Measurements from ENCODE around the gene RAPGEF6. TPM values are rescaled to one million over a fixed set of nuclear protein-coding genes. Genes with fewer than 3 reads are reported as not detected.
A peak's percentile ranks its signal among the peaks of the same experiment; 100 is the strongest.

RAPGEF6 gene
- total and polyA plus RNA-seq, 9 donors = 5.8 to 21.4 (median 7.7) TPM

- peaks cover 18% of the 10 kb centered on the region for H3K36me3 ChIP-seq (ENCODE audit: control insufficient read depth, insufficient read depth, low read length)
- no peak for DNase-seq
These were observed 238.3 kb downstream of the RAPGEF6 start for GRCh38 chr5:131396630-131397273.

GRCh38 chr5:131396015-131396414 lies 239.0 kb downstream of the RAPGEF6 start:
- no peaks in the 10 kb centered on the region for H3K27me3 ChIP-seq (ENCODE audit: control insufficient read depth, insufficient read depth, low read length)
- no peak overlapping the region for H3K27ac ChIP-seq (ENCODE audit: low read length)
- H3K9me3 ChIP-seq (replicated peaks; ENCODE audit: control insufficient read depth, low read depth, low read length) = no peaks in the 10 kb centered on the region
- no peaks in the 10 kb centered on the region for H3K4me1 ChIP-seq (ENCODE audit: control insufficient read depth, insufficient read depth, low read length)
- peaks cover 18% of the 10 kb centered on the region for H3K36me3 ChIP-seq (ENCODE audit: control insufficient read depth, insufficient read depth, low read length)
- DNase-seq = no peak
- 100% methylated on average over 1 of the region's 3 CpGs for WGBS (ENCODE audit: insufficient coverage)
- H3K4me3 ChIP-seq (ENCODE audit: low read length) = no peak overlapping the region

More at GRCh38 chr5:131396630-131397273, 238.3 kb downstream of the RAPGEF6 start:
- H3K27ac ChIP-seq (ENCODE audit: low read length) = no peak overlapping the region
- H3K4me3 ChIP-seq (ENCODE audit: low read length) = no peak overlapping the region
- WGBS (ENCODE audit: insufficient coverage) = 87% methylated on average over 3 of the region's 5 CpGs
- no peaks in the 10 kb centered on the region for H3K9me3 ChIP-seq (replicated peaks; ENCODE audit: control insufficient read depth, low read depth, low read length)
- no peaks in the 10 kb centered on the region for H3K4me1 ChIP-seq (ENCODE audit: control insufficient read depth, insufficient read depth, low read length)
- H3K27me3 ChIP-seq (ENCODE audit: control insufficient read depth, insufficient read depth, low read length) = no peaks in the 10 kb centered on the region

- Histone ChIP-seq H3K4me1 (ENCODE audit: control insufficient read depth, insufficient read depth, low read length) (no peaks in the 10 kb centered on the region), H3K36me3 (ENCODE audit: control insufficient read depth, insufficient read depth, low read length) (peaks cover 16% of the 10 kb centered on the region), H3K27ac (ENCODE audit: low read length) (no peak overlapping the region), H3K27me3 (ENCODE audit: control insufficient read depth, insufficient read depth, low read length) (no peaks in the 10 kb centered on the region), H3K9me3 (replicated peaks; ENCODE audit: control insufficient read depth, low read depth, low read length) (no peaks in the 10 kb centered on the region), H3K4me3 (ENCODE audit: low read length) (no peak overlapping the region)
- peak; percentile 23 for DNase-seq
- WGBS (ENCODE audit: insufficient coverage) = 100% methylated on average over 1 of the region's 4 CpGs
These were observed 240.9 kb downstream of the RAPGEF6 start for GRCh38 chr5:131394128-131394527.

- H3K36me3 ChIP-seq (ENCODE audit: control insufficient read depth, insufficient read depth, low read length) = peaks cover 16% of the 10 kb centered on the region
- H3K4me1 ChIP-seq (ENCODE audit: control insufficient read depth, insufficient read depth, low read length) = no peaks in the 10 kb centered on the region
- 66% methylated on average over 3 of the region's 5 CpGs for WGBS (ENCODE audit: insufficient coverage)
- peak; percentile 28 for DNase-seq
- H3K27me3 ChIP-seq (ENCODE audit: control insufficient read depth, insufficient read depth, low read length) = no peaks in the 10 kb centered on the region
- no peak overlapping the region for H3K4me3 ChIP-seq (ENCODE audit: low read length)
- no peak overlapping the region for H3K27ac ChIP-seq (ENCODE audit: low read length)
- no peaks in the 10 kb centered on the region for H3K9me3 ChIP-seq (replicated peaks; ENCODE audit: control insufficient read depth, low read depth, low read length)
These were observed 241.5 kb downstream of the RAPGEF6 start for GRCh38 chr5:131393498-131393968.

GRCh38 chr5:131392466-131393095 lies 242.4 kb downstream of the RAPGEF6 start:
- Histone ChIP-seq H3K27ac (ENCODE audit: low read length) (no peak overlapping the region), H3K36me3 (ENCODE audit: control insufficient read depth, insufficient read depth, low read length) (peaks cover 16% of the 10 kb centered on the region), H3K4me1 (ENCODE audit: control insufficient read depth, insufficient read depth, low read length) (no peaks in the 10 kb centered on the region), H3K27me3 (ENCODE audit: control insufficient read depth, insufficient read depth, low read length) (no peaks in the 10 kb centered on the region), H3K4me3 (ENCODE audit: low read length) (no peak overlapping the region), H3K9me3 (replicated peaks; ENCODE audit: control insufficient read depth, low read depth, low read length) (no peaks in the 10 kb centered on the region)
- no CpG with 5 or more reads among the region's 5 CpGs for WGBS (ENCODE audit: insufficient coverage)
- no peak for DNase-seq

GRCh38 chr5:131389869-131390265 lies 245.2 kb downstream of the RAPGEF6 start:
- Histone ChIP-seq H3K27ac (ENCODE audit: low read length) (no peak overlapping the region), H3K4me1 (ENCODE audit: control insufficient read depth, insufficient read depth, low read length) (no peaks in the 10 kb centered on the region), H3K36me3 (ENCODE audit: control insufficient read depth, insufficient read depth, low read length) (peaks cover 10% of the 10 kb centered on the region), H3K4me3 (ENCODE audit: low read length) (no peak overlapping the region), H3K9me3 (replicated peaks; ENCODE audit: control insufficient read depth, low read depth, low read length) (no peaks in the 10 kb centered on the region), H3K27me3 (ENCODE audit: control insufficient read depth, insufficient read depth, low read length) (no peaks in the 10 kb centered on the region)
- no peak for DNase-seq
- no CpG with 5 or more reads among the region's 1 CpG for WGBS (ENCODE audit: insufficient coverage)

GRCh38 chr5:131389096-131389868 lies 245.7 kb downstream of the RAPGEF6 start:
- H3K9me3 ChIP-seq (replicated peaks; ENCODE audit: control insufficient read depth, low read depth, low read length) = no peaks in the 10 kb centered on the region
- peaks cover 10% of the 10 kb centered on the region for H3K36me3 ChIP-seq (ENCODE audit: control insufficient read depth, insufficient read depth, low read length)
- no peak overlapping the region for H3K27ac ChIP-seq (ENCODE audit: low read length)
- DNase-seq = no peak
- H3K4me3 ChIP-seq (ENCODE audit: low read length) = no peak overlapping the region
- H3K27me3 ChIP-seq (ENCODE audit: control insufficient read depth, insufficient read depth, low read length) = no peaks in the 10 kb centered on the region
- H3K4me1 ChIP-seq (ENCODE audit: control insufficient read depth, insufficient read depth, low read length) = no peaks in the 10 kb centered on the region
- 100% methylated on average over 1 of the region's 4 CpGs for WGBS (ENCODE audit: insufficient coverage)

- Histone ChIP-seq H3K36me3 (ENCODE audit: control insufficient read depth, insufficient read depth, low read length) (peaks cover 10% of the 10 kb centered on the region), H3K9me3 (replicated peaks; ENCODE audit: control insufficient read depth, low read depth, low read length) (no peaks in the 10 kb centered on the region), H3K27me3 (ENCODE audit: control insufficient read depth, insufficient read depth, low read length) (no peaks in the 10 kb centered on the region), H3K4me1 (ENCODE audit: control insufficient read depth, insufficient read depth, low read length) (no peaks in the 10 kb centered on the region), H3K27ac (ENCODE audit: low read length) (no peak overlapping the region), H3K4me3 (ENCODE audit: low read length) (no peak overlapping the region)
- no peak for DNase-seq
- WGBS (ENCODE audit: insufficient coverage) = no CpG with 5 or more reads among the region's 6 CpGs
These were observed 247.8 kb downstream of the RAPGEF6 start for GRCh38 chr5:131387255-131387654.

- H3K27me3 ChIP-seq (ENCODE audit: control insufficient read depth, insufficient read depth, low read length) = no peaks in the 10 kb centered on the region
- 47% methylated on average over 3 of the region's 4 CpGs for WGBS (ENCODE audit: insufficient coverage)
- H3K27ac ChIP-seq (ENCODE audit: low read length) = no peak overlapping the region
- peaks cover 5% of the 10 kb centered on the region for H3K36me3 ChIP-seq (ENCODE audit: control insufficient read depth, insufficient read depth, low read length)
- H3K9me3 ChIP-seq (replicated peaks; ENCODE audit: control insufficient read depth, low read depth, low read length) = no peaks in the 10 kb centered on the region
- H3K4me3 ChIP-seq (ENCODE audit: low read length) = no peak overlapping the region
- no peaks in the 10 kb centered on the region for H3K4me1 ChIP-seq (ENCODE audit: control insufficient read depth, insufficient read depth, low read length)
- DNase-seq = peak; percentile 25
These were observed 248.2 kb downstream of the RAPGEF6 start for GRCh38 chr5:131386779-131387178.

- WGBS (ENCODE audit: insufficient coverage) = 92% methylated on average over 2 of the region's 3 CpGs
- Histone ChIP-seq H3K27ac (ENCODE audit: low read length) (peak overlapping the region; percentile 38), H3K36me3 (ENCODE audit: control insufficient read depth, insufficient read depth, low read length) (peaks cover 5% of the 10 kb centered on the region), H3K4me1 (ENCODE audit: control insufficient read depth, insufficient read depth, low read length) (no peaks in the 10 kb centered on the region), H3K27me3 (ENCODE audit: control insufficient read depth, insufficient read depth, low read length) (no peaks in the 10 kb centered on the region), H3K4me3 (ENCODE audit: low read length) (no peak overlapping the region), H3K9me3 (replicated peaks; ENCODE audit: control insufficient read depth, low read depth, low read length) (no peaks in the 10 kb centered on the region)
- no peak for DNase-seq
These were observed 248.9 kb downstream of the RAPGEF6 start for GRCh38 chr5:131386124-131386523.

All from muscle of leg (tissue), 11 donors.